COR-L47 (cell line): ENCODE results near the gene SLC47A1.
A peak's percentile ranks its signal among the peaks of the same experiment; 100 is the strongest.
"Not testable (repeated sequence)": the region's sequence is repeated elsewhere in the genome, so short reads cannot be mapped to it uniquely, and the experiment has no call there.

ENCODE experiments used
- DNase-seq: peaks from one replicate; lab custom pipeline; 2025; lab: John Stamatoyannopoulos, UW

The SLC47A1 gene, protein sequence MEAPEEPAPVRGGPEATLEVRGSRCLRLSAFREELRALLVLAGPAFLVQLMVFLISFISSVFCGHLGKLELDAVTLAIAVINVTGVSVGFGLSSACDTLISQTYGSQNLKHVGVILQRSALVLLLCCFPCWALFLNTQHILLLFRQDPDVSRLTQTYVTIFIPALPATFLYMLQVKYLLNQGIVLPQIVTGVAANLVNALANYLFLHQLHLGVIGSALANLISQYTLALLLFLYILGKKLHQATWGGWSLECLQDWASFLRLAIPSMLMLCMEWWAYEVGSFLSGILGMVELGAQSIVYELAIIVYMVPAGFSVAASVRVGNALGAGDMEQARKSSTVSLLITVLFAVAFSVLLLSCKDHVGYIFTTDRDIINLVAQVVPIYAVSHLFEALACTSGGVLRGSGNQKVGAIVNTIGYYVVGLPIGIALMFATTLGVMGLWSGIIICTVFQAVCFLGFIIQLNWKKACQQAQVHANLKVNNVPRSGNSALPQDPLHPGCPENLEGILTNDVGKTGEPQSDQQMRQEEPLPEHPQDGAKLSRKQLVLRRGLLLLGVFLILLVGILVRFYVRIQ

DNA sequence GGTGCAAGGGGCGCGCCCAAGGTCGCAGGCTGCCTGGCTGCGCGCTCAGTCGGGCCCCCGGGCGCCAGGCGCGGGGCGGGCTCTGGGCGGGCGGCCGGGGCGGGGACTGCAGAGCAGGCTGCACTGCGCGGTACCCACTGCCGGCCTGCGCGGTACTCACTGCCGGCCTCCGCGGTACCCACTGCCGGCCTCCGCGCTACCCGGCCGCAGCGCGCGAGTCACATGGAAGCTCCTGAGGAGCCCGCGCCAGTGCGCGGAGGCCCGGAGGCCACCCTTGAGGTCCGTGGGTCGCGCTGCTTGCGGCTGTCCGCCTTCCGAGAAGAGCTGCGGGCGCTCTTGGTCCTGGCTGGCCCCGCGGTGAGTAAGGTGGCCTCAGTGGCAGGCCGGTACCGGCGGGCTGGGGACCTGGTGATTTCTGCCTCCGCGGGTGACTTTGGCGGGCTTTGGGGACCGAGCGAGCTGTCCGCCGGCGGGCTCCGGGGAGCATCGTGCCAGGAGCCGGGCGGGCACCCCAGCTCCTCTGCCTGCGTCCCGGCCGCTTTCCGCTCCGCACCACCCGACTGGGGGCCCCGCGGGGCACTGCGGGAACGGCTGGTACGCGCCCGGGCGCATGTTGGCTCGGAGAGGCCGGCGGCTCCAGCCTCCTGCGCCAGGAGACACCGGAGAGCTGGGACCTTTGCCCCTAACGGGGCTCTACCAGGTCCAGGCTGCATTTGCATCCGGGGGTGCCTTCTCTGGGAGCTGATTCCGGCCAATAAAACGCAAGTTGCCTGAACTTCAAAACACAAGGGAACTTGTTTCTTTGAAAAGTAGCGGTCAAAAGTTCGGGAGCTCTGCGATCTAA lies at the start of gene SLC47A1:
Gene SLC47A1, plus strand, starts transcription at position 137 of the 844 bp plus-strand sequence. Its CDS starts 86 bp downstream, at position 223.
- DNase-seq, result no peak

DNA sequence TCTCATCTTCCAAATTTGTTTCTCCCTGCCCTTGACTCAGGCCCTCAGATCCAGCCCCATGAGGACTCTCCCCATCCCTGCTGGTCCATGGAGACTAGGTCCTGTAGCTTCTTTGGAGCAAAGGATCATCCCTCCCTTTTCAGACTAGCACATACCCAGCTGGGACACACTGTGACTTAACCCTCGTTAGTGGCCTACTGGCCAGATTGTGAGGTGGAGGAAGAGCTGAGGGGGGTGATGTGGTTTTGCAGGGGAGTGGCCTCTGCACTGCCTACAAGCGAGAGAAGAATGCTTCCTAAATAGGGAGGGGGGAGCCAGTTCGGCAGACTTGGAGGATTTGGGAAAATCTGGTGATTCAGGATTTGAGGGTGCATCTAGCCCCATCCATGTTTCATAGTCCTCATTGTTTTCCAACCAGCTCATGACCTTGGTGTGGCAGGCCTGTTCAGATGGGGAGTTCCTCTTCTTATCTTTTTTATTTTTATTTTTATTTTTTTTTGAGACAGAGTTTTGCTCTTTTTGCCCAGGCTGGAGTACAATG lies 47.8 kb upstream of the SLC47A1 start:
- no peak for DNase-seq

DNA sequence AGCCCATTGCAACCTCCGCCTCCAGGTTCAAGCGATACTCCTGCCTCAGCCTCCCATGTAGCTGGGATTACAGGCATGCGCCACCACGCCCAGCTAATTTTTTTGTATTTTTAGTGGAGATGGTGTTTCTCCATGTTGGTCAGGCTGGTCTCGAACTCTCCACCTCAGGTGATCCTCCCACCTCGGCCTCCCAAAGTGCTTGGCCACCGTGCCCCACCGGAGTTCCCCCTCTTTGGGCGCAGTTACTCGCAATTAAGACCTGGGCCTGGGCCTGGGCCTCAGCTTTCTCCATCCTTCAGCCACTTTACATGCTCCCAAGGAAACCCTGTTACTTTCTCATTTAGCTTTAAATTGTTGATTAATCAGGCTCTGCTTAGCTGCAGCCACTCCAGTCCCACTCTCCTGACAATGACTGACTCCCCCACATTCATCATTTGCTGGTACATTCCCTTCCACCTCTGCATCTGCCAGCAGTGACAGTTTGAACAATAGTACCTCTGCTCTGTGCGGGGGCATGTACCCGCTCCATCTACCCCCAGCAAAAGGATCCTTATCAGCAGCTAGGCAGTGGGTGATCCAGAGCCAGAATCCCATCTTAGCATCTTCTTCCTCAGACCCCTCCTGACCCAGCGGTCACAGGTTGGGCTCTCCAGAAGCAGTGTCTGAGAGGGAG lies 47.2 kb upstream of the SLC47A1 start:
- no peak for DNase-seq

DNA sequence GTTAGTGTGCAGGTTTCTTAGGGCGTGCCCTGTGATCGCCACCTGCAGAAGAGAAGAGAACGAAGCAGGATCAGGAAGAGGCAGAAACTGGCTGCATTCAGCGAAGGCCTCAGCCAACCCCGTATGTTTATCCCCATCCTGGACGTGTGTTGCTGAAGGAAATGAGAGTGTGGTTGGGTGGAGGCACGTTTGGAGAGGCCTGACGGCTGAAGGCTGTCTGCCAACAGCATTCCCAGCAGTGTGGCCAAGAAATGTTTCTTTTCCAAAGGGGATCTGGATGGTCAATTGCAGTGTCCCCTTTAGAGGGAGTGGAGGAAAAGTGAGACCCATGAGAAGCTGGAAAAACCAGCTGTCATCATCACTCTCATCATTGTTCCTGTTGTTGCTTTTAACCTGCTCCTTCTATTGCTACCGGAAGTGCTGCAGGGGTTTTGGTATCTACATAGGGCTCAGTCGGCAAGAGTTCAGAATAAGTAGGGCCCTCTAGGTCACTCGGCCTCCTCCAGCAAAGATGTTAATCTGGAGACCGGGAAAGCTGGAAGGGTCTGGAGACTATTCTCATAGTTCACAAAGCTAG lies 46.5 kb upstream of the SLC47A1 start:
- no peak for DNase-seq

DNA sequence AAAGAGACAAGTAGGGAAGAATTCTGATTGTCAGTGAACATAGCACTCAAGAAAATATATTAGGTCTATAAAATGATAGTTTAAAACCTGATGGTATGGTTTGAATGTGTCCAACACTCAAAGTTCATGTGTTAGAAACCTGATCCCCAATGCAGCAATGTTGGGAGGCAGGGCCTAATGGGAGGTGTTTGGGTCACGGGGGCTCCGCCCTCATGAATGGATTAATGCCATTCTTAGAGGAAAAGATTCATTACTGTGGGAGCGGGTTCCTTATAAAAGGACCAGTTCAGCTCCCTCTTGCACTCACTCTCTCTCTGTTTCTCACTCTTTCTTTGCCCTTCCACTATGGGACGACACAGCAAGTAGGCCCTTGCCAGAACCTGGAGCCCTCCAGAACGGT lies 41.5 kb upstream of the SLC47A1 start:
- DNase-seq, result no peak

DNA sequence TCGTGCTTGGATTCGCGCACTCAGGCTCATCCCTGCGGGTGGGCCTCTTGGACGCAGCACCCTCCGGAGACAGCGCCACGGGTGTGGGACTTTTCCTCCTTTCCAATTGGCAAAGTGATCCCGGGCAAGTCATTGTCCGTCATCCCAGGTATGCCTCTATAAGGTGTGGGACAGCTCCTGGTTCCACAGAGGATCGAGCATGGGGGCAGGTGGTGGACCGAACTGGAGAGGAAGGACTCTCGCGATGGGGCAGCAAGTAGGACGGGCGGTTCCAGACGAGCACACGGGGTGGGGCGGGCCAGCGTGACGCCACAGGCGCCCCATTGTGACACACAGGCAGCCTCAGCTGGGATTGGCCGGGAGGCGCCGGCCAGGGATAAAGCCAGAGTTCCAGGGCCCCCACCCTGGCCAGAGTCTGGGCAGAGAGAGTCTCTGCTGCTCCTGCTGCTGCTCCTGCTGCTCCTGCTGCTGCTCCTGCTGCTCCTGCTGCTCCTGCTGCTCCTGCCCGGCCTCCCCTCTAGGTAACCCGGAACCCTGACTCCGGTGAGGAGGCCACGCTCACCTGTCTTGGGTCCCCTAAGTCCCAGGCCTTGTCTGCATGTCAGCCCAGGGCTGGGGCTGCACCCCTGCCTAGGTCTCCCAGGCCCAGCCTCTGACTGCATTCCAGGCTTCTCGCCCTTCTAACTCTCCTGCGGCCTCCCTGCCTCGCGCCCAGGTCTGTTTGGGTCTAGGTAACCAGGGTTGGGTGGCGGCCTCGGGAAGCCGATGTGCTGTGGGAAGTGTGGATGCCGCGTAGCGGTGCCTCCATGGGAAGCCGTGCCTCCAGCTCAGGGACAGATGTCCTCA lies 38.5 kb upstream of the SLC47A1 start:
- no peak for DNase-seq

DNA sequence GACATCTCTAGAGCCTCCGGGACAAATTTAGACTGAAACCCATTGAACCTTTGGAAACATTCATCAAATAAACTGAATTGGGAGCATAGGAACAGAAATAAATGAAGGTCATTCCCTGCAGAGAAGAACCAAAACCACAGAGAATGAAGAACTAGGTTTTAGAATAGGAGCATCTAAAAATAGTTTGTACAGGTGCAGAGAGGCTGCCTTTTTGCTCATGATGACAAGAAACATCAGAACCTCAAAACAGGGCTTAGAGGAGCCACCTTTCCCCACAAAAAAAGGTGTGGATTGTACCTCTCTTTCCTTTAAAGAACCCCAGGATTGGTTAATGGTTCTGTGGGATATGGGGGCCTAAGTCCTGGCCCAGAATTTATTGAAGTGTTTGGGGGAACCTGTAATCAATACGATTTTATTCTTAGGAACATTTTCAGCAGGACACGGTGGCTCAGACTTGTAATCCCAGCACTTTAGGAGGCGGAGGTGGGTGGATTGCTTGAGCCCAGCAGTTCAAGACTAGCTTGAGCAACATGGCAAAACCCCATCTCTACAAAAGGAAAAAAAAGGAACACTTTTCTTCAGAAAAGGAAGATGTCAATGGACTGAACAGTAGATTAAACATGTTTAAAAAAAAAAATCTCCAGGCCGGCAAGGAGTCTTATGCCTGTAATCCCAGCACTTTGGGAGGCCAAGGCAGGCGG lies 37.7 kb upstream of the SLC47A1 start:
- DNase-seq, result no peak

DNA sequence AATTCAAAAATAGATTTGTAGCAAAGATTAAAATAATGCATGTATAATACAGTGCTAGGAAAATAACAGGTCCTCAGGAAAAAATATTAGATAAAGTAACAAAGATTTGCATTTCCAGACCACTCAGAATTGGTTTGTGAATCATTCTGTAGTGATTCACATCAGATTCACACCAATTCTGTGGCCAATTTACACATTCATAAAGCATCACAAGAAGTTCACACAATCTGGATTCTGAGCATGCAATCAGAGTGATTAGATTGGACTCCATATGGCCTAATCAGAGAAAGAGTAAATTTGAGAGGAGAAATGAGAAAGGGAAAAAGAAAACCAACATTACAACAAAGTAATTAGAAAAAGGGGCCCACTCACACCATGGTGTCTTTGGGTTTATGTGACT lies 36.0 kb upstream of the SLC47A1 start:
- DNase-seq, result no peak

DNA sequence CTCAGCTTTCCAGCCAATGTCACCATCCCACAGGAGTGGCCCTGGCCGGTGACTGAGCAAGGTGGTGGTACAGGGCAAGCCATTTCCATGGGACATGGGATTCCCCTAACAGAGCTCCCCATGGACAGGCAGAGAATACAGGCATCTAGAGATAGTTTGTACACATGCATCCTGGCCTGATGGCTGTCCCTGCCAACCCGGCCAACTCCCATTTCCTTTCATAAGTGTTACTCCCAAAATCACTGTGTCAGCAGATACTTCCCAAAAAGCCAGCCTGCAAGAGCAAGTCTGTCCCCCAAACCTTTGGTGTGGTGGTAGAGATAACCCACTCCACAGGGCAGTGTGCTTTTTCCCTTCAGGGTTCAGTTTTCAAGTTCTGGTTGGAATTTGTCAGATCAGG lies 32.4 kb upstream of the SLC47A1 start:
- DNase-seq, result no peak

DNA sequence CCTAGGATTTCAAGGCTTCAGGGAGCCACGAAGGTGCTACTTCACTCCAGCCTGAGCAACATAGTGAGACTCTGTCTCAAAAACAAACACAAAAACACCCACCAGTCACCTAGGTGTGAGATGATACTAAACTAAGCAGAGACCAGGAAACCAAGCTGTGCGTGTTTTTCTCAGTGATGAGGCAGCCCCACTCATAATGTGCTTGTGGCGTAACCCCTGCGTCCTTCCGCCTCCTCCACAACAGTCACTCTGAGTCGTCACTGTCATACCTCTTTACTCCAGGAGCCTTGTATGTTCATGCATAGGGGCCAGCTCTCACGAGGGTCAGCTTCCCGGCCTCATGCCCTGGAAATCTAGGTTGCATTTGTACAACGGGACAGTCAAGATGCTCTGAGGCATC lies 31.1 kb upstream of the SLC47A1 start:
- no peak for DNase-seq

DNA sequence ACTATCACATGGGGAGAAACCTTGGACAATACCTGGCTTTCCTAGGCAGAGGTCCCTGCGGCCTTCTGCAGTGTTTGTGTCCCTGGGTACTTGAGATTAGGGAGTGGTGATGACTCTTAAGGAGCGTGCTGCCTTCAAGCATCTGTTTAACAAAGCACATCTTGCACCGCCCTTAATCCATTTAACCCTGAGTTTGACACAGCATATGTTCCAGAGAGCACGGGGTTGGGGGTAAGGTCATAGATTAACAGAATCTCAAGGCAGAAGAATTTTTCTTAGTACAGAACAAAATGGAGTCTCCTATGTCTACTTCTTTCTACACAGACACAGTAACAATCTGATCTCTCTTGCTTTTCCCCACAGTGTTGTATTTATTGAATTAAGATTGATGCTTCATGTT lies 28.1 kb upstream of the SLC47A1 start:
- not testable (repeated sequence) for DNase-seq

DNA sequence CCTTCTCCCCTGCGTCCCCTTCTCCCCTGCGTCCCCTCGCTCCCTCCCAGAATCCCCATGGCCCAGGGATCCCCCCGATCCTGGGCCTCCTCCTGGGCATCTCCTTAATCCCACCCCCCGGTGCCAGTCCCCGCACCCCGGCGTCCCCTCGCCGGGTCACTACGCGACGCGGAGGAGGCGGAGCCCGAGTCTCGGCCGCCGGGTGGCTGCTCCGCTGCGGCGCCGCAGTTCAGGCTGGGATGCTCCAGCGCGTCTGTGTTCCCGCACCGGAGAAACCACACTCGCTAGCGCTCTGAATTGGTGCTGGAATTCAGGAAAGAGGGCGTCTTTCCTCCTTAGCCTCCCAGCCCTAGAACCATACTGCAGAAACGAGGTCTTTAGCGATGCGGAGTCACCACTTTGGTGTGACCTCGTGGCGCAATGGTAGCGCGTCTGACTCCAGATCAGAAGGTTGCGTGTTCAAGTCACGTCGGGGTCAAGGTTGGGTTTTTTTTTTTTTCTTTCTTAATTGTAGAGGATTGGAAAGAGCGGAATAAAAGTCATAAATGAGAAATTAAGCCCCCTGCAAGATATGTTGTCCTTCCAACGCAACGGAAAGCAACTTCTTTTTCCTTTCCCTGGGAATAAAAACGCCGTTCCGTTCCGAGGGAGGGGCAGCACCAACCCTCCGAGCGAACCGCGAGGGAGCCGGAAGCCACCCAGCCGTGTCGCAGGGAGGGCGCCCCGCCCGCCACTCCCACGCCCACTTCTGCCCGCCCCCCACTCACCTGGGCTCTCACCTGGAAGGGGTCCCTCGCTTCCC lies 25.7 kb upstream of the SLC47A1 start:
- peak; percentile 58 for DNase-seq

DNA sequence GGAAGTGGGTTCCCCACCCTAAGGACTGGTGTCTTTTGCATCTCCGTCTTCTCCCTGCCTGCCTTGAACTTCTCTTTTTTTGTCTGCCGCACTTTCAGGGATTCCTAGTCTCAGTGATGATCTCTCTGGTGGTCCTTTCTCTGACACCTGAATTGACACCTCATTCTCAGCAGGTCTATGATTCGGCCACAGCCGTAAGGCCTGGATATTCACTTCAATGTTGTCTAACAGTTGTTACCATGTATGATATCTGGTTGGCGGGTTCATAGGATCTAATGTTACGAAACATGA lies 25.1 kb upstream of the SLC47A1 start:
- no peak for DNase-seq

DNA sequence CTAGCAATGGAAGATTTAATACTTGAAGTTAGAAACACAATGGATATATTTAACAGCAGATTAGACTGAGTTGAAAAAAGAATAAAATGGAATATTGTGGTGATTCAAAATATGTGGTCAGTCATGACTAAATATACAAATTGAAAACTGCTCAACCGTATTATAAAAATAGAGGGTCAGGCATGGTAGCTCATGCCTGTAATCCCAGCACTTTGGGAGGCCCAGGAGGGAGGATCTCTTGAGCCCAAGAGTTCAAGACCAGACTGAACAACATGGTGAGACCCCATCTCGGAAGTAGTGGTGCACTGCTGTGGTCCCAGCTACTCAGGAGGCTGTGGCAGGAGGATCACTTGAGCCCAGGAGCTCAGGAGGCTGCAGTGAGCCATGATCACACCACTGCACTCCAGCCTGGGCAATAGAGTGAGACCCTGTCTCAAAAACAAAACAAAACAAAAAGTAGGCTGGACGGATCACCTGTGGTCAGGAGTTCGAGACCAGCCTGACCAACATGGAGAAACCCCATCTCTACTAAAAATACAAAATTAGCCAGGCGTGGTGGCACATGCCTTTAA lies 24.3 kb upstream of the SLC47A1 start:
- DNase-seq, result not testable (repeated sequence)

DNA sequence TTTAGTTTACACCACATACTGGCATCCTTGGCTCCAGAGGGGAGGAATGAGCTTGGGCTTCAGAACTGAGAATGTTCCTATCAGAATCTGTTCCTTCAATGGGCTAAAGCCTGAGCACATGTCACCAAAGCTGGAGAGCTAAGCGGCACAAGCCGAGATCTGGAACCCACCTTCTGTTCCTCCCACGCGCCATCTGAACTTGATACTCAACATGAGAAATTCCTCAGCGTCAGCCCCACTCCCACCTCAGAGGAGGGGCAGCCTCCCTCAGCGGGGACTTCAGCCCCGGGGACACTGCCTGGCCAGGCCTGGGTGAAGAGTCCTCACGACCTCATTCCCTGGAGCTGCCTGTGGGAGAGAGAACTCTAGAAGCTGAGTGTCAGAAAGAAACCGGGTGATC lies 22.8 kb upstream of the SLC47A1 start:
- DNase-seq, result no peak

DNA sequence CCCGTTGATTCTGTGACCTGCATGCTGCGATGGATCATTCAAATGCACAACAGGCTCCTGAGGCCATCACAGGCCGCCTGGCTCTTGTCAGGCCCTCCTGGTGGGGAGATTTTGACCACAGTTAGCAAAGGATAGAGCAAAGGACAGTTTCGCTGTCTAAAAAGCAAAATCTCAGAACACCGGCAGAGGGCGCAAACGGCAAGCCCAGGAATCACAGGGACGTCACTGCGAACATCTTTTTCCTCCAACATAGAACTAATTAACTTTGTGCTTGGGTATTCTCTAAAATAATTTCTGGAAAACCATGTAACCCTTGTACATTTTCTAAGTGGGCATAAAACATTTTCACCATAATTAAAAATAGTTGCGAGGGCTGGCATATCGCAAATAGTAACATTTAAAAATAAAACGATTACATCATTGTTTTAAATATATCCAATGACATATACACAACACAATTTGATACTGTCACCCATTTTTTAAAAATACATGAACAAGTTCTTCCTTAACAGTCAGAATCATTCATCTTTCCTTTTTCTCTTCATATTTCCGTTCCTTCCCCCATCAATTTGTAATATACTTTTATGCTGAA lies 19.7 kb upstream of the SLC47A1 start:
- no peak for DNase-seq

DNA sequence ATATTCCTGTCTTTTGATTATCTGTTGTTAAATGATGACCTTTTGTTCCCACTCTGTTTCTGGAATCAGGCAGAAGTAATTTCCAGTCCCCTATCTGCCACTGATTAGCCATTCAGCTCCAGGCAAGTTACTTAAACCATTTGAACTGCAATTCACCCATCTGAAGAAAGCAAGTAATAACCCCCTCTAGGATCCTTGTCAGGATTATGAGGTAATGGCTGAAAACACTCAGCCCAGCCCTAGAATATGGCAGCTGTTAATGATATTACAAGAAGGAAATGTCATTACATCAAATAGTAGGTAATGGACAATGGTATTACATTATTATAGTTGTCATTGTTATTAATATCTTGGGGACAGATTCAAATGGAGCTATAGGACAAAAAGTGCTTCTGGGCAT lies 16.0 kb upstream of the SLC47A1 start:
- no peak for DNase-seq

DNA sequence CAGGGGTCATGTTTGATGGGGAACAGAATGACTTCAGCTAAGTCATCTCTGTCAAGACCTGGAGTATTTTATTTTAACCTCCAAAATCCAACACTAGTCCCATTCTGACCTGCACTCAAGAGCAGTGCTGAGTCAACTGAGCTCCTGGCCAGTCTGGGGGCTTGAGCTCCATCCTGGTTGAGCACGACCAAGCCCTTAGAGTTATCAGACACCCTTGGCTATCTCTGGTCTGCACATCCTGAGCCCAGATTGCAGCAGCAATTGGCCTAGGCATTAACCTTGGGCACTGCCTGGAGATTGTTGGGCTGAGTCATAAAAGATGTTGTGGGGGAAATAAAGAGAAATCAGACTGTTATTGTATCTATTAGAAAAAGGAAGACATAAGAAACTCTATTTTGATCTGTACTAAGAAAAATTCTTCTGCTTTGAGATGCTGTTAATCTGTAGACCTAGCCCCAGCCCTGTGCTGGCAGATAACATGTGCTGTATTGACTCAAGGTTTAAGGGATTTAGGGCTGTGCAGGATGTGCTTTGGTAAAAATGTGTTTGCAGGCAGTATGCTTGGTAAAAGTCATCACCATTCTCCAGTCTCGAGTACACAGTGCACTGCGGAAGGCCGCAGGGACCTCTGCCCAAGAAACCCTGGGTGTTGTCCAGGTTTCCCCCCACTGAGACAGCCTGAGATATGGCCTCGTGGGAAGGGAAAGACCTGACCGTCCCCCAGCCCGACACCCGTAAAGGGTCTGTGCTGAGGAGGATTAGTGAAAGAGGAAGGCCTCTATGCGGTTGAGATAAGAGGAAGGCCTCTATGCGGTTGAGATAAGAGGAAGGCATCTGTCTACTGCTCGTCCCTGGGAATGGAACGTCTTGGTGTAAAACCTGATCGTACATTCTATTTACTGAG lies 14.0 kb upstream of the SLC47A1 start:
- not testable (repeated sequence) for DNase-seq
